Endothelial cell of umbilical vein (primary cell): ENCODE data around the gene MED1. TPM values are rescaled to one million over a fixed set of nuclear protein-coding genes. Genes with fewer than 3 reads are reported as not detected.

Experiments
- BruUV-seq: library from RNA; stranded (reverse); fragments of 400-500 nt; replicated peaks from 2 replicates; lab custom pipeline; 2021; lab: Mats Ljungman, UMichigan
- CTCF ChIA-PET: fragments of 300-600, 350-600 bp; sonication (Branson Sonifier 250); formaldehyde crosslinking; loops from one replicate; lab custom pipeline; 2021; ENCODE audit warnings: antibody characterized with exemption, inconsistent platforms; lab: Charles Lee
- POLR2A ChIA-PET: fragments of 300-600, 350-600 bp; sonication (Branson Sonifier 250); formaldehyde crosslinking; loops from one replicate; lab custom pipeline; 2021; ENCODE audit warnings: antibody characterized with exemption, inconsistent platforms; lab: Charles Lee
- DNase-seq: peaks from one replicate; pipeline ENCODE4 v3.0.0-alpha.2; 2011; ENCODE audit warnings: low read depth, low spot score
- FAIRE-seq: peaks from 2 replicates; lab custom pipeline; 2011; peaks lifted over from hg19 to GRCh38; lab: Jason Lieb, UNC
- H2AFZ ChIP-seq: 2 replicates; pipeline ENCODE4 v1.6.0; 2012; ENCODE audit warnings: low read depth, low read length, control low read depth, inconsistent platforms
- H3K27ac ChIP-seq: 2 replicates; pipeline ENCODE4 v1.5.1; 2011; ENCODE audit warnings: low read depth, mild to moderate bottlenecking, control low read depth, low read length, moderate library complexity; ENCODE audit not compliant: insufficient read depth
- H3K27me3 ChIP-seq, 2 experiments: 2 replicates each; pipeline versions ENCODE4 v1.6.0 to v1.6.1; 2011; ENCODE audit warnings: low read length in 2 of 2, mixed read lengths in 1 of 2; ENCODE audit not compliant: control insufficient read depth in 2 of 2, insufficient read depth in 2 of 2
- H3K36me3 ChIP-seq, 2 experiments: 2 replicates in 1 of 2; 3 replicates in 1 of 2; pipeline ENCODE4 v1.5.1; 2011; ENCODE audit warnings: low read length in 2 of 2, mild to moderate bottlenecking in 1 of 2, moderate library complexity in 1 of 2; ENCODE audit not compliant: control insufficient read depth in 2 of 2, insufficient read depth in 2 of 2; ENCODE audit errors: extremely low read depth in 1 of 2
- H3K4me1 ChIP-seq: 3 replicates; pipeline ENCODE4 v1.5.1; 2011; ENCODE audit warnings: mild to moderate bottlenecking, low read length; ENCODE audit not compliant: control insufficient read depth, insufficient read depth; ENCODE audit errors: extremely low read depth
- H3K4me2 ChIP-seq: 2 replicates; pipeline ENCODE4 v1.6.1; 2011; ENCODE audit warnings: low read length, control low read depth, mixed read lengths; ENCODE audit not compliant: insufficient read depth
- H3K4me3 ChIP-seq, 3 experiments: fragments of 200-600 bp in 1 of 3; sonication (generic), shearing (Covaris generic) in 1 of 3; replicated peaks in 1 of 3; 2 replicates each; pipeline ENCODE4 v1.5.1; 2011 to 2016; ENCODE audit warnings: control low read depth in 3 of 3, low read length in 3 of 3, mild to moderate bottlenecking in 2 of 3, inconsistent platforms in 1 of 3, low read depth in 1 of 3, moderate library complexity in 1 of 3; ENCODE audit not compliant: insufficient read depth in 1 of 3
- H3K79me2 ChIP-seq: 2 replicates; pipeline ENCODE4 v1.6.0; 2012; ENCODE audit warnings: low read length, inconsistent platforms; ENCODE audit not compliant: control insufficient read depth, insufficient read depth
- H3K9ac ChIP-seq: replicated peaks from 2 replicates; pipeline ENCODE3; 2011; ENCODE audit warnings: low read length, control low read depth; ENCODE audit not compliant: insufficient read depth; ENCODE audit errors: extremely low read depth
- H3K9me1 ChIP-seq: replicated peaks from 3 replicates; pipeline ENCODE4 v1.6.0; 2011; ENCODE audit warnings: mild to moderate bottlenecking, low read length; ENCODE audit not compliant: control insufficient read depth, insufficient read depth; ENCODE audit errors: extremely low read depth
- H3K9me3 ChIP-seq: replicated peaks from 2 replicates; pipeline ENCODE4 v1.5.1; 2012; ENCODE audit warnings: low read length, inconsistent platforms; ENCODE audit not compliant: control insufficient read depth, insufficient read depth
- H4K20me1 ChIP-seq: replicated peaks from 2 replicates; pipeline ENCODE3; 2011; ENCODE audit warnings: mild to moderate bottlenecking, low read length; ENCODE audit not compliant: control insufficient read depth, insufficient read depth; ENCODE audit errors: extremely low read depth
- EZH2 ChIP-seq: IDR thresholded peaks from 2 replicates; pipeline ENCODE4 v1.6.1; 2012; ENCODE audit warnings: borderline replicate concordance, low read depth, mild to moderate bottlenecking, moderate library complexity, low read length, inconsistent platforms; ENCODE audit not compliant: severe bottlenecking
- GATA2 ChIP-seq: IDR thresholded peaks from 2 replicates; pipeline ENCODE4 v1.7.0; 2011; ENCODE audit warnings: low read depth, mild to moderate bottlenecking, moderate library complexity, mixed read lengths, low read length; ENCODE audit not compliant: insufficient read length, insufficient read depth
- JUN ChIP-seq: IDR thresholded peaks from 2 replicates; pipeline ENCODE4 v1.6.1; 2011; ENCODE audit warnings: borderline replicate concordance, low read depth; ENCODE audit not compliant: insufficient read length, insufficient read depth
- POLR2A ChIP-seq: IDR thresholded peaks from 2 replicates; pipeline ENCODE4 v1.6.1; 2012; ENCODE audit warnings: low read depth, mild to moderate bottlenecking, control low read depth, low read length
- POLR2AphosphoS5 ChIP-seq: IDR thresholded peaks from 2 replicates; pipeline ENCODE4 v1.6.1; 2012; ENCODE audit warnings: low read depth, mild to moderate bottlenecking, control low read depth, low read length, moderate library complexity; ENCODE audit not compliant: insufficient read depth
- dilution Hi-C: fragments of 300-500 bp; cut with MboI; formaldehyde crosslinking; loops from one replicate; pipeline ENCODE4 v1.15.0; 2019; ENCODE audit warnings: low sequenced_read_pairs; ENCODE audit not compliant: extremely low pct_ligation_motif_present
- intact Hi-C: fragments of 100-400 bp; cut with micrococcal nuclease; formaldehyde crosslinking; loops from one replicate; pipeline ENCODE4 v1.10.0; 2022
- polyA plus RNA-seq, 4 experiments: library from polyadenylated mRNA; depleted of rRNA in 3 of 4; stranded (reverse) in 3 of 4; unstranded in 1 of 4; fragments of >200 nt; gene quantifications; 2 replicates each; pipeline versions ENCODE4 v1.2.1 to v1.2.3, GENCODE V29; 2011 to 2012; ENCODE audit warnings: missing spikeins in 1 of 4
- total RNA-seq: library from RNA; stranded (reverse); gene quantifications from 2 replicates; pipeline ENCODE4 v1.2.3, GENCODE V29; 2021
- TF ChIP-seq, protein P1 (sequence below), 2 donors: IDR thresholded peaks; 1 replicate in 1 of 2; 2 replicates in 1 of 2; pipeline ENCODE4 v1.5.1; 2011; ENCODE audit warnings: low read length in 2 of 2, mild to moderate bottlenecking in 2 of 2, moderate library complexity in 2 of 2, control low read depth in 1 of 2, inconsistent platforms in 1 of 2, low read depth in 1 of 2; ENCODE audit not compliant: insufficient read depth in 1 of 2; ENCODE audit errors: extremely low read depth in 1 of 2
- TF ChIP-seq, protein P2 (sequence below): IDR thresholded peaks from 2 replicates; pipeline ENCODE4 v1.6.1; 2011; ENCODE audit not compliant: insufficient read depth, insufficient read length

The MED1 gene
- total and polyA plus RNA-seq, 2 donors (not counting 3 experiments of a cell fraction or from before 2014, with no cell fraction given) = 19.8 to 46.2 TPM

DNA sequence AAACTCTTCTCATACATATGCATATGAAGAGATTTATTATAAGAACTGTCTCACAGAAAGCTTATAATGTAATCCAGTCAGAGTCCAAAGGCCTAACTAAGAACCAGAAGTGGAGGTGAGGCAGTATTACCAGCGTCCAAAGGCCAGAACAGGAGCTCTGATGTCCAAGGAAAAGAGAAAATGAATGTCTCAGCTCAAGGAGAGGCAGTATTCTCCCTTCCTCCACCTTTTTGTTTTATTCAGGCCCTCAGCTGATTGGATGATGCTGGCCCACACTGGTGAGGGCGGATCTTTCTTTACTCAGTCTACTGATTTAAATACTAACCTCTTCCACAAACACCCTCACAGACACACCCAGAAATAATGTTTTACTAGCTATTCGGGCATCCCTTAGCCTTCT, 93.1 kb downstream of the MED1 start:
- intact Hi-C loops = no loop called here
- CTCF ChIA-PET = interaction anchor here (0.5 kb wide), 1 partner anchor 14 kb away, joined by 3 read pairs; no protein-coding TSS in a partner anchor
- Histone ChIP-seq H3K9me1 (no peaks in the 10 kb centered on the region), H3K27me3 (no peaks in the 10 kb centered on the region), H3K9me3 (no peaks in the 10 kb centered on the region), H3K4me2 (no peak overlapping the region), H3K36me3 (no peaks in the 10 kb centered on the region), H2AFZ (no peak overlapping the region), H3K79me2 (no peaks in the 10 kb centered on the region), H3K4me3 (no peak overlapping the region), H3K9ac (no peak overlapping the region), H3K27ac (no peak overlapping the region), H4K20me1 (peaks cover 4% of the 10 kb centered on the region), H3K4me1 (no peaks in the 10 kb centered on the region)
- no peak for FAIRE-seq
- POLR2A ChIA-PET = no interaction called here
- DNase-seq = no peak
- dilution Hi-C loops = no loop called here
- TF ChIP-seq JUN (no peak), EZH2 (no peak), POLR2A (no peak), GATA2 (no peak), POLR2AphosphoS5 (no peak)
- TF ChIP-seq, protein P1, sequence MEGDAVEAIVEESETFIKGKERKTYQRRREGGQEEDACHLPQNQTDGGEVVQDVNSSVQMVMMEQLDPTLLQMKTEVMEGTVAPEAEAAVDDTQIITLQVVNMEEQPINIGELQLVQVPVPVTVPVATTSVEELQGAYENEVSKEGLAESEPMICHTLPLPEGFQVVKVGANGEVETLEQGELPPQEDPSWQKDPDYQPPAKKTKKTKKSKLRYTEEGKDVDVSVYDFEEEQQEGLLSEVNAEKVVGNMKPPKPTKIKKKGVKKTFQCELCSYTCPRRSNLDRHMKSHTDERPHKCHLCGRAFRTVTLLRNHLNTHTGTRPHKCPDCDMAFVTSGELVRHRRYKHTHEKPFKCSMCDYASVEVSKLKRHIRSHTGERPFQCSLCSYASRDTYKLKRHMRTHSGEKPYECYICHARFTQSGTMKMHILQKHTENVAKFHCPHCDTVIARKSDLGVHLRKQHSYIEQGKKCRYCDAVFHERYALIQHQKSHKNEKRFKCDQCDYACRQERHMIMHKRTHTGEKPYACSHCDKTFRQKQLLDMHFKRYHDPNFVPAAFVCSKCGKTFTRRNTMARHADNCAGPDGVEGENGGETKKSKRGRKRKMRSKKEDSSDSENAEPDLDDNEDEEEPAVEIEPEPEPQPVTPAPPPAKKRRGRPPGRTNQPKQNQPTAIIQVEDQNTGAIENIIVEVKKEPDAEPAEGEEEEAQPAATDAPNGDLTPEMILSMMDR (IDR thresholded peaks at IDR 0.05; ENCODE audit: extremely low read depth in 1 of 2, insufficient read depth in 1 of 2, low read depth in 1 of 2, low read length in 2 of 2) = no peak
- TF ChIP-seq, protein P2, sequence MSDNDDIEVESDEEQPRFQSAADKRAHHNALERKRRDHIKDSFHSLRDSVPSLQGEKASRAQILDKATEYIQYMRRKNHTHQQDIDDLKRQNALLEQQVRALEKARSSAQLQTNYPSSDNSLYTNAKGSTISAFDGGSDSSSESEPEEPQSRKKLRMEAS = no peak
- BruUV-seq = no TSS peak
